ENCODE results near the gene TRPV3. TPM values are rescaled to one million over a fixed set of nuclear protein-coding genes. Genes with fewer than 3 reads are reported as not detected.

TRPV3 gene
- total RNA-seq, 1 experiment from 2014 or later = 0.31 TPM

DNA sequence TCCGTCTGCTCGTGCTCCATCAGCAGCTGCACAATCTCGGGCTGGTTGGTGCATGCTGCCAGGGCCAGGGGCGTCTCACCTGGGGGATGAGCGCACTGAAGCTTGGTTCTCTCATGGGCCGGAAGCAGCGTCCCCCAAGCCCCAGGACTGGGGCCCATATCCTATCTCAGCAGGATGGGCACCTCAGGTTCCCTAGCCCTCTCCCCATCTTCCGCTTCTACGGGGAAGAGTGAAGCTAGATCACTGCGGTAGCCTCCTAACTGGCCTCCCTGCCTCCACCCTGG lies 24.8 kb downstream of the TRPV3 start:
- DNase-seq (ENCODE audit: low read depth, low spot score) (no peak), ATAC-seq (no peak)
- Histone ChIP-seq H3K9me3 (ENCODE audit: control insufficient read depth, insufficient read depth, low read depth, low read length) (no peaks in the 10 kb centered on the region), H3K36me3 (ENCODE audit: control insufficient read depth, insufficient read depth, low read length) (no peaks in the 10 kb centered on the region), H3K27me3 (ENCODE audit: control insufficient read depth, insufficient read depth, low read length) (no peaks in the 10 kb centered on the region), H3K4me1 (ENCODE audit: control insufficient read depth, insufficient read depth, low read length) (no peaks in the 10 kb centered on the region; the same call in 1 of the 2 replicates), H3K27ac (ENCODE audit: low read length) (no peak overlapping the region), H3K4me3 (ENCODE audit: low read depth in 2 of 2, low read length in 2 of 2) (no peak overlapping the region)
- POLR2A ChIA-PET = no interaction called here
- CTCF ChIA-PET = no interaction called here
- TF ChIP-seq, protein P1, sequence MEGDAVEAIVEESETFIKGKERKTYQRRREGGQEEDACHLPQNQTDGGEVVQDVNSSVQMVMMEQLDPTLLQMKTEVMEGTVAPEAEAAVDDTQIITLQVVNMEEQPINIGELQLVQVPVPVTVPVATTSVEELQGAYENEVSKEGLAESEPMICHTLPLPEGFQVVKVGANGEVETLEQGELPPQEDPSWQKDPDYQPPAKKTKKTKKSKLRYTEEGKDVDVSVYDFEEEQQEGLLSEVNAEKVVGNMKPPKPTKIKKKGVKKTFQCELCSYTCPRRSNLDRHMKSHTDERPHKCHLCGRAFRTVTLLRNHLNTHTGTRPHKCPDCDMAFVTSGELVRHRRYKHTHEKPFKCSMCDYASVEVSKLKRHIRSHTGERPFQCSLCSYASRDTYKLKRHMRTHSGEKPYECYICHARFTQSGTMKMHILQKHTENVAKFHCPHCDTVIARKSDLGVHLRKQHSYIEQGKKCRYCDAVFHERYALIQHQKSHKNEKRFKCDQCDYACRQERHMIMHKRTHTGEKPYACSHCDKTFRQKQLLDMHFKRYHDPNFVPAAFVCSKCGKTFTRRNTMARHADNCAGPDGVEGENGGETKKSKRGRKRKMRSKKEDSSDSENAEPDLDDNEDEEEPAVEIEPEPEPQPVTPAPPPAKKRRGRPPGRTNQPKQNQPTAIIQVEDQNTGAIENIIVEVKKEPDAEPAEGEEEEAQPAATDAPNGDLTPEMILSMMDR (IDR thresholded peaks at IDR 0.05) = no peak
- TF ChIP-seq TCF7L2 (IDR thresholded peaks at IDR 0.05; ENCODE audit: low read depth, low read length) = no peak
- TF ChIP-seq SIN3A (IDR thresholded peaks at IDR 0.05; ENCODE audit: borderline replicate concordance, insufficient read depth, low read depth, low read length) = no peak
- TF ChIP-seq POLR2AphosphoS5 (IDR thresholded peaks at IDR 0.05; ENCODE audit: low read depth, low read length) = no peak
- no peak for TF ChIP-seq REST (IDR thresholded peaks at IDR 0.05; ENCODE audit: insufficient read depth in 1 of 2, low read depth in 2 of 2, low read length in 1 of 2)
- BruUV-seq (replicated peaks) = no TSS peak
- in situ Hi-C loops (cut with HindIII; ENCODE audit: low pct_unique_long_range_greater_than_20kb, low sequenced_read_pairs) = no loop called here
- intact Hi-C loops (cut with micrococcal nuclease; ENCODE audit: unreplicated experiment) = no loop called here

DNA sequence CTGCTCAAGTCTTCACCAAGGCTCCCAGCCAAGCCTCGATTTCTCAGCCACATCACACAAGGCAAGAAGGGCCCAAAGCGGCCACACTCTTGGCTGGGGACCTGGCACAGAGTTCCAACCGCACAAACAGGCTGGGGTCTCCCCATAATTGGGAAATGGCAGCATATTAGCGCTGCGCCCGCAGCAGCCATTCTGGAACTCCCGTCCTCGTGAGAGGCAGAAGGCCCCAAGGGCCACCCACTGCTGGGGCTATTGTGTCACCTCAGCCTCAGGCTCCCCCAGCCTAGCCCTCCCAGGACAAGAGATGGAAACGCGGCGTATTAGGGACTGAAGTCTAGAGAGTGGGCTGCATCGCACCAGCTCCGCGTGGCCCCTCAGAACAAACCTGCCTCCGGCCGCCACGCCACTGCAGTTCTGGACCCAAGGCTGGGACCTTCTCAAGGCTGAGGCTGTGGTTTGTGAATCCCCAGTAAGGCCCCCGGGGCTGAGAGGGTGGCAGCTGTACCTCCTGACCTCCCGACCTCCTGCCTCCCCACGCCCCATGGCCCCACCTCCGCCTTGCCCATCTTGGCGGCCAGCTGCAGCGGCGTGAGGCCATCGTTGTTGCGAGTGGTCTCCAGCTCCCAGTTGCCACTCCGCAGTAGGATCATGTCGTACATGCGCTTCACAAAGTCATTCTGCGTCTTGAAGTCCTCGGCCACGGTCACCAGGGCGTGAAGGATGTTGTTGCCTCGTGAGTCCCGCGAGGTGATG lies 25.3 kb downstream of the TRPV3 start:
- ATAC-seq (no peak), DNase-seq (ENCODE audit: low read depth, low spot score) (no peak)
- TF ChIP-seq TCF7L2 (IDR thresholded peaks at IDR 0.05; ENCODE audit: low read depth, low read length) (no peak), SIN3A (IDR thresholded peaks at IDR 0.05; ENCODE audit: borderline replicate concordance, insufficient read depth, low read depth, low read length) (no peak), REST (IDR thresholded peaks at IDR 0.05; ENCODE audit: insufficient read depth in 1 of 2, low read depth in 2 of 2, low read length in 1 of 2) (no peak), POLR2AphosphoS5 (IDR thresholded peaks at IDR 0.05; ENCODE audit: low read depth, low read length) (no peak)
- TF ChIP-seq, protein P1 (IDR thresholded peaks at IDR 0.05) = no peak
- H3K9me3 ChIP-seq (ENCODE audit: control insufficient read depth, insufficient read depth, low read depth, low read length) = no peaks in the 10 kb centered on the region
- in situ Hi-C loops (cut with HindIII; ENCODE audit: low pct_unique_long_range_greater_than_20kb, low sequenced_read_pairs) (no loop called here), intact Hi-C loops (cut with micrococcal nuclease; ENCODE audit: unreplicated experiment) (no loop called here)
- H3K4me1 ChIP-seq (ENCODE audit: control insufficient read depth, insufficient read depth, low read length) = no peaks in the 10 kb centered on the region; the same call in 1 of the 2 replicates
- H3K36me3 ChIP-seq (ENCODE audit: control insufficient read depth, insufficient read depth, low read length) = no peaks in the 10 kb centered on the region
- no TSS peak for BruUV-seq (replicated peaks)
- CTCF ChIA-PET = interaction anchor here (0.6 kb wide), 1 partner anchor 484 kb away, joined by 4 read pairs; no protein-coding TSS in a partner anchor
- no peak overlapping the region for H3K27ac ChIP-seq (ENCODE audit: low read length)
- H3K27me3 ChIP-seq (ENCODE audit: control insufficient read depth, insufficient read depth, low read length) = no peaks in the 10 kb centered on the region
- POLR2A ChIA-PET = no interaction called here
- no peak overlapping the region for H3K4me3 ChIP-seq (ENCODE audit: low read depth in 2 of 2, low read length in 2 of 2)

Data from Panc1 (cell line).